Breast epithelium (tissue), 3 donors: ENCODE data around the gene MYO15A.

ENCODE experiments used
- CTCF ChIP-seq, 3 donors: fragments of 450-650 bp; IDR thresholded peaks; one replicate each; pipeline ENCODE4 v1.5.1; 2016 to 2017; ENCODE audit warnings: antibody characterized with exemption in 3 of 3, mild to moderate bottlenecking in 3 of 3, moderate library complexity in 3 of 3
- POLR2A ChIP-seq: fragments of 450-650 bp; IDR thresholded peaks from one replicate; pipeline ENCODE4 v1.6.1; 2016; ENCODE audit warnings: antibody characterized with exemption, mild to moderate bottlenecking, moderate library complexity
- POLR2AphosphoS5 ChIP-seq, 3 donors: sonication (generic); formaldehyde crosslinking; IDR thresholded peaks; one replicate each; pipeline ENCODE4 v1.6.1; 2017; ENCODE audit warnings: antibody characterized with exemption in 3 of 3

- TF ChIP-seq POLR2A: no peak
- no peak for TF ChIP-seq CTCF (IDR thresholded peaks at IDR 0.05)
- TF ChIP-seq POLR2AphosphoS5 (IDR thresholded peaks at IDR 0.05): no peak
These were observed 94.8 kb downstream of the MYO15A start for GRCh38 chr17:18203308-18203707.
